H1 (cell line): ENCODE measurements around the gene EHD2. TPM values are rescaled to one million over a fixed set of nuclear protein-coding genes. Genes with fewer than 3 reads are reported as not detected.

Experiments
- CBX8 ChIP-seq: fragments of 300-800, 300-1000 bp; sonication (generic); IDR thresholded peaks from 2 replicates; pipeline ENCODE4 v1.7.1; 2016; ENCODE audit warnings: low read depth, low read length, borderline replicate concordance
- RBBP5 ChIP-seq: IDR thresholded peaks from 2 replicates; pipeline ENCODE4 v1.7.1; 2012; ENCODE audit warnings: low read depth, mild to moderate bottlenecking, inconsistent platforms, low read length, moderate library complexity, borderline replicate concordance
- TAF1 ChIP-seq: IDR thresholded peaks from 2 replicates; pipeline ENCODE4 v1.6.1; 2011; ENCODE audit warnings: mild to moderate bottlenecking, low read depth, low read length
- polyA plus RNA-seq, 7 experiments: library from polyadenylated mRNA; depleted of rRNA in 3 of 7; stranded (reverse) in 5 of 7; unstranded in 2 of 7; fragments of >200 nt in 5 of 7; fragments of 200-250 nt in 2 of 7; gene quantifications; 1 replicate in 5 of 7; 2 replicates in 1 of 7; 4 replicates in 1 of 7; pipeline versions ENCODE4 v1.2.1 to v1.2.3, GENCODE V29; 2011 to 2013; ENCODE audit warnings: missing spikeins in 2 of 7, mixed read lengths in 2 of 7
- total RNA-seq: library from RNA; stranded (reverse); fragmentation: NEBNext Ultra II Directional; extraction: Animal tissue kit (Norgen Biotek cat#: 25700); gene quantifications from 2 replicates; pipeline ENCODE4 v1.2.1, GENCODE V29; 2021

EHD2 gene
- total and polyA plus RNA-seq, 2 of the 8 experiments (the other 6 are each of a cell fraction or from before 2014, with no cell fraction given): 4.5 to 14.3 TPM

- no peak for TF ChIP-seq RBBP5
- no peak for TF ChIP-seq TAF1
- TF ChIP-seq CBX8: no peak
- TF ChIP-seq, all 59 proteins: peak for 0
Observed at GRCh38 chr19:47781590-47782262, 68.5 kb downstream of the EHD2 start (continued).
